ENCODE data around the gene TAF1. TPM values are rescaled to one million over a fixed set of nuclear protein-coding genes. Genes with fewer than 3 reads are reported as not detected.
"Not testable (repeated sequence)": the region's sequence is repeated elsewhere in the genome, so short reads cannot be mapped to it uniquely, and the experiment has no call there.

TAF1 gene, protein sequence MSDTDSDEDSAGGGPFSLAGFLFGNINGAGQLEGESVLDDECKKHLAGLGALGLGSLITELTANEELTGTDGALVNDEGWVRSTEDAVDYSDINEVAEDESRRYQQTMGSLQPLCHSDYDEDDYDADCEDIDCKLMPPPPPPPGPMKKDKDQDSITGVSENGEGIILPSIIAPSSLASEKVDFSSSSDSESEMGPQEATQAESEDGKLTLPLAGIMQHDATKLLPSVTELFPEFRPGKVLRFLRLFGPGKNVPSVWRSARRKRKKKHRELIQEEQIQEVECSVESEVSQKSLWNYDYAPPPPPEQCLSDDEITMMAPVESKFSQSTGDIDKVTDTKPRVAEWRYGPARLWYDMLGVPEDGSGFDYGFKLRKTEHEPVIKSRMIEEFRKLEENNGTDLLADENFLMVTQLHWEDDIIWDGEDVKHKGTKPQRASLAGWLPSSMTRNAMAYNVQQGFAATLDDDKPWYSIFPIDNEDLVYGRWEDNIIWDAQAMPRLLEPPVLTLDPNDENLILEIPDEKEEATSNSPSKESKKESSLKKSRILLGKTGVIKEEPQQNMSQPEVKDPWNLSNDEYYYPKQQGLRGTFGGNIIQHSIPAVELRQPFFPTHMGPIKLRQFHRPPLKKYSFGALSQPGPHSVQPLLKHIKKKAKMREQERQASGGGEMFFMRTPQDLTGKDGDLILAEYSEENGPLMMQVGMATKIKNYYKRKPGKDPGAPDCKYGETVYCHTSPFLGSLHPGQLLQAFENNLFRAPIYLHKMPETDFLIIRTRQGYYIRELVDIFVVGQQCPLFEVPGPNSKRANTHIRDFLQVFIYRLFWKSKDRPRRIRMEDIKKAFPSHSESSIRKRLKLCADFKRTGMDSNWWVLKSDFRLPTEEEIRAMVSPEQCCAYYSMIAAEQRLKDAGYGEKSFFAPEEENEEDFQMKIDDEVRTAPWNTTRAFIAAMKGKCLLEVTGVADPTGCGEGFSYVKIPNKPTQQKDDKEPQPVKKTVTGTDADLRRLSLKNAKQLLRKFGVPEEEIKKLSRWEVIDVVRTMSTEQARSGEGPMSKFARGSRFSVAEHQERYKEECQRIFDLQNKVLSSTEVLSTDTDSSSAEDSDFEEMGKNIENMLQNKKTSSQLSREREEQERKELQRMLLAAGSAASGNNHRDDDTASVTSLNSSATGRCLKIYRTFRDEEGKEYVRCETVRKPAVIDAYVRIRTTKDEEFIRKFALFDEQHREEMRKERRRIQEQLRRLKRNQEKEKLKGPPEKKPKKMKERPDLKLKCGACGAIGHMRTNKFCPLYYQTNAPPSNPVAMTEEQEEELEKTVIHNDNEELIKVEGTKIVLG (N-terminal part only)
- total RNA-seq: 45.2 and 49.0 TPM in 2 replicates
- polyA plus RNA-seq: 15.4 and 19.3 TPM in 2 replicates
- polyA plus RNA-seq (2012): 11.8 and 13.6 TPM in 2 replicates
- polyA minus RNA-seq (ENCODE audit: low replicate concordance): 13.5 and 16.8 TPM in 2 replicates

DNA sequence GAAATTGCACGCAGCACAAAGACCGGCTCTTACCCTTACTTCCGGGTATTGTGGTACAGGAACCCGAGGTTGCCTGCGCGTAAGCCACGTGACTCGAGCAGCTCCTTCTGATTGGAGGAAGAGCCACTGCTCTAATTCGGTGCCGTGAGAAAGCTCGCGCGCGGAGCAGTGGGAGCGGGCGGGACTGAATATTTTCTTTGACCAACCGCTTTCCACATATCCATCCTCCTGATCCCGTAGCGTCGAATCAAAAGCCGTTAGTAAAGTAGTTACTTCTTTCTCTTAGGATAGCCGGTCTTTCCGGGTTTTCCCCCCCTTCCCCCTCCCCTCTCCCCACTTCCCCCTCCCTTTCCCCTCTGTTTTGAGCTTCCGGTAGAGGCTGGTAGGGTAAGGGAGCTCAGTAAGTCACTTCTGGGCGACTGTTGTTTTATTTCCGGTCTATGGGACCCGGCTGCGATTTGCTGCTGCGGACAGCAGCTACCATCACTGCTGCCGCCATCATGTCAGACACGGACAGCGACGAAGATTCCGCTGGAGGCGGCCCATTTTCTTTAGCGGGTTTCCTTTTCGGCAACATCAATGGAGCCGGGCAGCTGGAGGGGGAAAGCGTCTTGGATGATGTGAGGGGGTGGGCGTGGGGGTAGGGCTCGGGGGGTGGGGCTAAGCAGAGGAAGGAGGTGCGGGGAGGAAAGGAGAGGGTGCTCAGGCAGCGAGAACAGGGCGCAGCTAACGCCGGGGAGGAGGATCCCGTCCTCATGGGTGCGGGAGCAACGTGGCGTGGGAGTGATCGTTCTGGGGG lies at the start of gene TAF1:
TSS of gene TAF1 (plus strand) at position 483 of the 799 bp plus-strand sequence. CDS start at position 501, 18 bp downstream.
- TF ChIP-seq, protein P1, sequence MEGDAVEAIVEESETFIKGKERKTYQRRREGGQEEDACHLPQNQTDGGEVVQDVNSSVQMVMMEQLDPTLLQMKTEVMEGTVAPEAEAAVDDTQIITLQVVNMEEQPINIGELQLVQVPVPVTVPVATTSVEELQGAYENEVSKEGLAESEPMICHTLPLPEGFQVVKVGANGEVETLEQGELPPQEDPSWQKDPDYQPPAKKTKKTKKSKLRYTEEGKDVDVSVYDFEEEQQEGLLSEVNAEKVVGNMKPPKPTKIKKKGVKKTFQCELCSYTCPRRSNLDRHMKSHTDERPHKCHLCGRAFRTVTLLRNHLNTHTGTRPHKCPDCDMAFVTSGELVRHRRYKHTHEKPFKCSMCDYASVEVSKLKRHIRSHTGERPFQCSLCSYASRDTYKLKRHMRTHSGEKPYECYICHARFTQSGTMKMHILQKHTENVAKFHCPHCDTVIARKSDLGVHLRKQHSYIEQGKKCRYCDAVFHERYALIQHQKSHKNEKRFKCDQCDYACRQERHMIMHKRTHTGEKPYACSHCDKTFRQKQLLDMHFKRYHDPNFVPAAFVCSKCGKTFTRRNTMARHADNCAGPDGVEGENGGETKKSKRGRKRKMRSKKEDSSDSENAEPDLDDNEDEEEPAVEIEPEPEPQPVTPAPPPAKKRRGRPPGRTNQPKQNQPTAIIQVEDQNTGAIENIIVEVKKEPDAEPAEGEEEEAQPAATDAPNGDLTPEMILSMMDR (conservative IDR thresholded peaks at IDR 0.05 in 1 of 2, IDR thresholded peaks at IDR 0.05 in 1 of 2; ENCODE audit: low read depth in 1 of 2, low read length in 2 of 2): no peak
- Histone ChIP-seq H2AFZ (ENCODE audit: low read length) (peak within 1 kb of the TSS; percentile 26), H3K9me3 (ENCODE audit: control insufficient read depth, insufficient read depth, low read depth, low read length) (no peaks in the 10 kb centered on the region), H3K36me3 (ENCODE audit: control insufficient read depth, insufficient read depth, low read length) (no peaks in the 10 kb centered on the region), H4K20me1 (ENCODE audit: control insufficient read depth, extremely low read depth, insufficient read depth, low read length) (no peaks in the 10 kb centered on the region), H3K9ac (ENCODE audit: insufficient read depth, low read length) (peak within 1 kb of the TSS; percentile 86), H3K4me2 (ENCODE audit: extremely low read depth, insufficient read depth, low read length) (peak within 1 kb of the TSS; percentile 82), H3K4me1 (ENCODE audit: control insufficient read depth, extremely low read depth, insufficient read depth, low read length) (peaks cover 2% of the 10 kb centered on the region), H3K27ac (ENCODE audit: insufficient read depth, low read length) (peak within 1 kb of the TSS; percentile 94), H3K79me2 (ENCODE audit: control insufficient read depth, insufficient read depth, low read length) (peaks cover 23% of the 10 kb centered on the region), H3K4me3 (replicated peaks in 1 of 4; ENCODE audit: control extremely low read depth in 1 of 4, insufficient read depth in 1 of 4, low read depth in 3 of 4, low read length in 4 of 4) (peak within 1 kb of the TSS; percentile 68 to 84 (median 73)), H3K27me3 (ENCODE audit: control insufficient read depth, insufficient read depth, low read length) (no peaks in the 10 kb centered on the region)
- DNase-seq (ENCODE audit: low read depth in 2 of 2): peak; percentile 97 to 98

DNA sequence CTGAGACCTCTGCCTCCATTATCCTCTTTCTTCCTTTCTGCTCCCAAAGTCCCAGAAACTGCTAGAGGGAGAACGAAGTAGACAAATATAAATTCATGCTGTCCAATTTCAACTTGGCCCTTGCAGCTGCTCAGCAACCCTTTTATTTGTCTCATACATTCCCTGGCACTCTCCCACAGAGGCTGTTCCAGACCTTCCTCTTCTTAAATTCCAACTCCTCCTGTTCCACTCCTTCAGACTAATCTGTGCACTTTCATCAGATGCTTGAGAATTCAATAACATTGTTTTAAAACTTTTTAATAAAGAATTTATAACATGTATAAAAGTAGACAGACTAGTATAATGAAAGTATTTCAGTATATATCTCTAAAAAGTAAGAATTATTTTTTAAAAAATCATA lies 49.2 kb upstream of the TAF1 start:
- not testable (repeated sequence) for H2AFZ ChIP-seq (ENCODE audit: low read length)

DNA sequence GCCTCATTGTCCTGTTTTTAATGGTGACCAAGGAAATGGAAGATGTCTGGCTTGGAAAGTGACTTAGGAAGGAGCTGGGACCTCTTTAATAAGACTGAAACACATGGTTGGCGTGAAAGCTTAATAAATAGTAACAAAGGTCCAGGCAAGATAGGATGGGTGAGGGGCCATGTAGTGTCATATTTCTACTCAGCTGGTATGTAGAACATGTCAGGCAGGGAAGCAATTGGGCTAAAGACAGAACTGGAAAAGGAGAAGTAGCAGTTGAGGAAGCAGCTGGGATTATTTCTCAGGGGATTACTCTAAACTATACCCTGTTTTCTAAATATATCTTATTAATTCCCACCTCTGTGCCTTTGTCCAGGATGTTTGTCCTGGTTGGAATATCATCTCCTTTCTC lies 46.0 kb upstream of the TAF1 start:
- no peaks in the 10 kb centered on the region for H3K9me3 ChIP-seq (ENCODE audit: control insufficient read depth, insufficient read depth, low read depth, low read length)
- no peak overlapping the region for H3K27ac ChIP-seq (ENCODE audit: insufficient read depth, low read length)
- TF ChIP-seq, protein P1 (conservative IDR thresholded peaks at IDR 0.05 in 1 of 2, IDR thresholded peaks at IDR 0.05 in 1 of 2; ENCODE audit: low read depth in 1 of 2, low read length in 2 of 2): no peak
- TF ChIP-seq EZH2 (IDR thresholded peaks at IDR 0.05; ENCODE audit: low read length, missing control alignments): no peak
- no peaks in the 10 kb centered on the region for H3K4me1 ChIP-seq (ENCODE audit: control insufficient read depth, extremely low read depth, insufficient read depth, low read length)
- no peaks in the 10 kb centered on the region for H4K20me1 ChIP-seq (ENCODE audit: control insufficient read depth, extremely low read depth, insufficient read depth, low read length)
- no peaks in the 10 kb centered on the region for H3K27me3 ChIP-seq (ENCODE audit: control insufficient read depth, insufficient read depth, low read length)
- H2AFZ ChIP-seq (ENCODE audit: low read length): no peak overlapping the region
- no peak overlapping the region for H3K9ac ChIP-seq (ENCODE audit: insufficient read depth, low read length)
- no peaks in the 10 kb centered on the region for H3K79me2 ChIP-seq (ENCODE audit: control insufficient read depth, insufficient read depth, low read length)
- H3K36me3 ChIP-seq (ENCODE audit: control insufficient read depth, insufficient read depth, low read length): no peaks in the 10 kb centered on the region
- no peak overlapping the region for H3K4me3 ChIP-seq (replicated peaks in 1 of 4; ENCODE audit: control extremely low read depth in 1 of 4, insufficient read depth in 1 of 4, low read depth in 3 of 4, low read length in 4 of 4)
- no peak overlapping the region for H3K4me2 ChIP-seq (ENCODE audit: extremely low read depth, insufficient read depth, low read length)
- no peak for DNase-seq (ENCODE audit: low read depth in 2 of 2)

More for the DNA sequence above, 49.2 kb upstream of the TAF1 start:
- DNase-seq (ENCODE audit: low read depth in 2 of 2): peak in 1 of 2 donors; percentile 22
- not testable (repeated sequence) for H3K27me3 ChIP-seq (ENCODE audit: control insufficient read depth, insufficient read depth, low read length); H3K4me1 ChIP-seq (ENCODE audit: control insufficient read depth, extremely low read depth, insufficient read depth, low read length); H3K4me3 ChIP-seq (replicated peaks in 1 of 4; ENCODE audit: control extremely low read depth in 1 of 4, insufficient read depth in 1 of 4, low read depth in 3 of 4, low read length in 4 of 4); H3K9ac ChIP-seq (ENCODE audit: insufficient read depth, low read length); H3K9me3 ChIP-seq (ENCODE audit: control insufficient read depth, insufficient read depth, low read depth, low read length); H3K27ac ChIP-seq (ENCODE audit: insufficient read depth, low read length); H3K36me3 ChIP-seq (ENCODE audit: control insufficient read depth, insufficient read depth, low read length); H4K20me1 ChIP-seq (ENCODE audit: control insufficient read depth, extremely low read depth, insufficient read depth, low read length); H3K4me2 ChIP-seq (ENCODE audit: extremely low read depth, insufficient read depth, low read length); H3K79me2 ChIP-seq (ENCODE audit: control insufficient read depth, insufficient read depth, low read length)

Data from fibroblast of lung (primary cell).